Measurements from ENCODE around the gene GRM1.

DNA sequence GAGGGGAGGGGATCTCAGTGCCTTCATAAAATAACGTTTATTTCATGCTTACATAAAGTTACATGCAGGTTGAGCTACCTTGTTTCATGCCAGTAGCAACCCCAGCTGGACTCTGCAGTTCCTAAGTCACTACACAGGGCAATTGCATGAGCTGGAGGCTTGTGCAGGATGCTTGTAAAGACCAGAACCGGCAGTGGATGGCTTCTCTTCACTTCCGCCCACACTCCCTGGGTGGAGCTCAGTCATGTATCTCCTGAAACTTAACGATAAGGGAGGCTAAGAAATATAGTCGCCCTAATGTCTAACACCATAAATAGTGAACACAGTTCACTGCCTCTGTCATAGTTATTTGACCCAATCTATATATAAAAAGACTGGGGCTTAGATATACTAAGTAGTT is 415.3 kb downstream of the GRM1 start:
- TF ChIP-seq, protein P1, sequence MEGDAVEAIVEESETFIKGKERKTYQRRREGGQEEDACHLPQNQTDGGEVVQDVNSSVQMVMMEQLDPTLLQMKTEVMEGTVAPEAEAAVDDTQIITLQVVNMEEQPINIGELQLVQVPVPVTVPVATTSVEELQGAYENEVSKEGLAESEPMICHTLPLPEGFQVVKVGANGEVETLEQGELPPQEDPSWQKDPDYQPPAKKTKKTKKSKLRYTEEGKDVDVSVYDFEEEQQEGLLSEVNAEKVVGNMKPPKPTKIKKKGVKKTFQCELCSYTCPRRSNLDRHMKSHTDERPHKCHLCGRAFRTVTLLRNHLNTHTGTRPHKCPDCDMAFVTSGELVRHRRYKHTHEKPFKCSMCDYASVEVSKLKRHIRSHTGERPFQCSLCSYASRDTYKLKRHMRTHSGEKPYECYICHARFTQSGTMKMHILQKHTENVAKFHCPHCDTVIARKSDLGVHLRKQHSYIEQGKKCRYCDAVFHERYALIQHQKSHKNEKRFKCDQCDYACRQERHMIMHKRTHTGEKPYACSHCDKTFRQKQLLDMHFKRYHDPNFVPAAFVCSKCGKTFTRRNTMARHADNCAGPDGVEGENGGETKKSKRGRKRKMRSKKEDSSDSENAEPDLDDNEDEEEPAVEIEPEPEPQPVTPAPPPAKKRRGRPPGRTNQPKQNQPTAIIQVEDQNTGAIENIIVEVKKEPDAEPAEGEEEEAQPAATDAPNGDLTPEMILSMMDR (IDR thresholded peaks at IDR 0.05), result no peak
- TF ChIP-seq POLR2A (IDR thresholded peaks at IDR 0.05) (no peak), EP300 (IDR thresholded peaks at IDR 0.05) (no peak), POLR2AphosphoS5 (IDR thresholded peaks at IDR 0.05) (no peak)
